Endothelial cell of umbilical vein (primary cell): Measurements from ENCODE around the gene INTU.

ENCODE experiments used
- CTCF ChIP-seq, 2 donors: IDR thresholded peaks; 1 replicate in 1 of 2; 2 replicates in 1 of 2; pipeline ENCODE4 v1.5.1; 2011; ENCODE audit warnings: low read length in 2 of 2, mild to moderate bottlenecking in 2 of 2, moderate library complexity in 2 of 2, control low read depth in 1 of 2, inconsistent platforms in 1 of 2, low read depth in 1 of 2; ENCODE audit not compliant: insufficient read depth in 1 of 2; ENCODE audit errors: extremely low read depth in 1 of 2
- EZH2 ChIP-seq: IDR thresholded peaks from 2 replicates; pipeline ENCODE4 v1.6.1; 2012; ENCODE audit warnings: borderline replicate concordance, low read depth, mild to moderate bottlenecking, moderate library complexity, low read length, inconsistent platforms; ENCODE audit not compliant: severe bottlenecking
- JUN ChIP-seq: IDR thresholded peaks from 2 replicates; pipeline ENCODE4 v1.6.1; 2011; ENCODE audit warnings: borderline replicate concordance, low read depth; ENCODE audit not compliant: insufficient read length, insufficient read depth
- MYC ChIP-seq: IDR thresholded peaks from one replicate; pipeline ENCODE4 v1.6.1; 2011; ENCODE audit warnings: mild to moderate bottlenecking, low read depth, low read length
- POLR2A ChIP-seq: IDR thresholded peaks from 2 replicates; pipeline ENCODE4 v1.6.1; 2012; ENCODE audit warnings: low read depth, mild to moderate bottlenecking, control low read depth, low read length
- POLR2AphosphoS5 ChIP-seq: IDR thresholded peaks from 2 replicates; pipeline ENCODE4 v1.6.1; 2012; ENCODE audit warnings: low read depth, mild to moderate bottlenecking, control low read depth, low read length, moderate library complexity; ENCODE audit not compliant: insufficient read depth

DNA sequence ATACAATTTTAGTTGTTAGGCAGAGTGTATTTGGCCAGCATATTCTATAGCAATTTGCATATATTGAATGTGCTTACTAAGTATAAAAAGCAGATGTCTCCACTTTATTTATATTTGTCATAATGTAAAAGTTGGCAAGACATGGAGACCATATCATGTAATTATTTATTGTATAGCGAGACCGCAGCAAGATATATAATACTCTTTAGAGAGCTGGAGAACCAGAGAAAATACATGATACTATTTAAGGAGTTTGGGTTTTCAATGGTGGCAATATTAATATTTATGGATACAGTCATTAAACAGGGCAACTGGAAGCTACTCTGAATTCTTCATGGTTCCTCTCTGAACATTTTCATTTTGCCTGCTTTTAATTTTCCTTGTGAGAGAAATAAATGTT, 35.0 kb downstream of the INTU start:
- no peak for TF ChIP-seq CTCF (IDR thresholded peaks at IDR 0.05; ENCODE audit: extremely low read depth in 1 of 2, insufficient read depth in 1 of 2, low read depth in 1 of 2, low read length in 2 of 2)
- no peak for TF ChIP-seq EZH2
- TF ChIP-seq POLR2A = no peak
- no peak for TF ChIP-seq POLR2AphosphoS5
- TF ChIP-seq JUN = no peak
- no peak for TF ChIP-seq MYC
